GM23338 (cell line): ENCODE data around the gene WDR31.

ENCODE experiments used
- EZH2 ChIP-seq: fragments of 200-600 bp; sonication (generic); IDR thresholded peaks from one replicate; pipeline ENCODE4 v1.8.0; 2017; ENCODE audit warnings: antibody characterized with exemption, mild to moderate bottlenecking, low read depth; ENCODE audit not compliant: unreplicated experiment
- POLR2AphosphoS5 ChIP-seq: IDR thresholded peaks from 2 replicates; pipeline ENCODE4 v1.6.1; 2016; ENCODE audit warnings: antibody characterized with exemption, low read depth
- TF ChIP-seq, protein P1 (sequence below): IDR thresholded peaks from one replicate; pipeline ENCODE4 v1.6.1; 2018; ENCODE audit warnings: antibody characterized with exemption; ENCODE audit not compliant: unreplicated experiment
- TF ChIP-seq, protein P2 (sequence below), 2 experiments: fragments of 200-600 bp in 1 of 2; sonication (generic) in 1 of 2; conservative IDR thresholded peaks; 2 replicates each; pipeline versions ENCODE4 v1.5.1 to v1.6.1; 2016 to 2017; ENCODE audit warnings: antibody characterized with exemption in 2 of 2, low read depth in 2 of 2, mild to moderate bottlenecking in 2 of 2, moderate library complexity in 1 of 2

DNA sequence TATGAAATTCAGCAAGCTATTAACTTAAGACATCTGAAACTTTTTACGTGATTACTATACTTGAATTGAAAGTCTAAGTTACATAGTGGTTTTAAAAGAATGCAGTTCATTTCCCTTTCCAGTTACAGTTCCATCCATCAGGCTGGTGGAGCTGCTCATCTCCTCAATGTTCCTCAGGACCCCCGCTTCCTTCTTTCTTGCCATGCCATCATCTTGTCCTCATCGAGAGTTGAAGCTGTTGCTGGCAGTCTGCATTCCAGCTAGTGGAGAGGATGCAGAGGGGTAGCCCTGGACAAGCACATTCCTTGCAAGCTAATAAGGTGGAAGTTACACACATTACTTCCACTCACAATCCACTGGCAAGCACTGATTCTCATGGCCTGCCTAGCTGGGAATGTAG is 28.1 kb downstream of the WDR31 start:
- TF ChIP-seq, protein P1, sequence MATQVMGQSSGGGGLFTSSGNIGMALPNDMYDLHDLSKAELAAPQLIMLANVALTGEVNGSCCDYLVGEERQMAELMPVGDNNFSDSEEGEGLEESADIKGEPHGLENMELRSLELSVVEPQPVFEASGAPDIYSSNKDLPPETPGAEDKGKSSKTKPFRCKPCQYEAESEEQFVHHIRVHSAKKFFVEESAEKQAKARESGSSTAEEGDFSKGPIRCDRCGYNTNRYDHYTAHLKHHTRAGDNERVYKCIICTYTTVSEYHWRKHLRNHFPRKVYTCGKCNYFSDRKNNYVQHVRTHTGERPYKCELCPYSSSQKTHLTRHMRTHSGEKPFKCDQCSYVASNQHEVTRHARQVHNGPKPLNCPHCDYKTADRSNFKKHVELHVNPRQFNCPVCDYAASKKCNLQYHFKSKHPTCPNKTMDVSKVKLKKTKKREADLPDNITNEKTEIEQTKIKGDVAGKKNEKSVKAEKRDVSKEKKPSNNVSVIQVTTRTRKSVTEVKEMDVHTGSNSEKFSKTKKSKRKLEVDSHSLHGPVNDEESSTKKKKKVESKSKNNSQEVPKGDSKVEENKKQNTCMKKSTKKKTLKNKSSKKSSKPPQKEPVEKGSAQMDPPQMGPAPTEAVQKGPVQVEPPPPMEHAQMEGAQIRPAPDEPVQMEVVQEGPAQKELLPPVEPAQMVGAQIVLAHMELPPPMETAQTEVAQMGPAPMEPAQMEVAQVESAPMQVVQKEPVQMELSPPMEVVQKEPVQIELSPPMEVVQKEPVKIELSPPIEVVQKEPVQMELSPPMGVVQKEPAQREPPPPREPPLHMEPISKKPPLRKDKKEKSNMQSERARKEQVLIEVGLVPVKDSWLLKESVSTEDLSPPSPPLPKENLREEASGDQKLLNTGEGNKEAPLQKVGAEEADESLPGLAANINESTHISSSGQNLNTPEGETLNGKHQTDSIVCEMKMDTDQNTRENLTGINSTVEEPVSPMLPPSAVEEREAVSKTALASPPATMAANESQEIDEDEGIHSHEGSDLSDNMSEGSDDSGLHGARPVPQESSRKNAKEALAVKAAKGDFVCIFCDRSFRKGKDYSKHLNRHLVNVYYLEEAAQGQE: no peak
- TF ChIP-seq, protein P2, sequence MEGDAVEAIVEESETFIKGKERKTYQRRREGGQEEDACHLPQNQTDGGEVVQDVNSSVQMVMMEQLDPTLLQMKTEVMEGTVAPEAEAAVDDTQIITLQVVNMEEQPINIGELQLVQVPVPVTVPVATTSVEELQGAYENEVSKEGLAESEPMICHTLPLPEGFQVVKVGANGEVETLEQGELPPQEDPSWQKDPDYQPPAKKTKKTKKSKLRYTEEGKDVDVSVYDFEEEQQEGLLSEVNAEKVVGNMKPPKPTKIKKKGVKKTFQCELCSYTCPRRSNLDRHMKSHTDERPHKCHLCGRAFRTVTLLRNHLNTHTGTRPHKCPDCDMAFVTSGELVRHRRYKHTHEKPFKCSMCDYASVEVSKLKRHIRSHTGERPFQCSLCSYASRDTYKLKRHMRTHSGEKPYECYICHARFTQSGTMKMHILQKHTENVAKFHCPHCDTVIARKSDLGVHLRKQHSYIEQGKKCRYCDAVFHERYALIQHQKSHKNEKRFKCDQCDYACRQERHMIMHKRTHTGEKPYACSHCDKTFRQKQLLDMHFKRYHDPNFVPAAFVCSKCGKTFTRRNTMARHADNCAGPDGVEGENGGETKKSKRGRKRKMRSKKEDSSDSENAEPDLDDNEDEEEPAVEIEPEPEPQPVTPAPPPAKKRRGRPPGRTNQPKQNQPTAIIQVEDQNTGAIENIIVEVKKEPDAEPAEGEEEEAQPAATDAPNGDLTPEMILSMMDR (conservative IDR thresholded peaks at IDR 0.05; ENCODE audit: low read depth in 2 of 2): no peak
- TF ChIP-seq POLR2AphosphoS5 (no peak), EZH2 (no peak)
